ENCODE data around the gene PIGR.

PIGR gene

GRCh38 chr1:206946261-206946660 is at the start of gene PIGR:
Gene PIGR, minus strand, starts transcription at chr1:206946466. Its CDS starts 5,935 bp downstream, at chr1:206940531.
- DNase-seq = no peak

GRCh38 chr1:206992790-206993189 is 46.5 kb upstream of the PIGR start:
- DNase-seq = no peak

GRCh38 chr1:206987873-206988272 is 41.6 kb upstream of the PIGR start:
- DNase-seq = no peak

GRCh38 chr1:206986885-206987284 is 40.6 kb upstream of the PIGR start:
- DNase-seq = no peak

GRCh38 chr1:206986402-206986801 is 40.1 kb upstream of the PIGR start:
- DNase-seq = no peak

- DNase-seq = no peak
Observed at GRCh38 chr1:206985162-206985749, 39.0 kb upstream of the PIGR start.

GRCh38 chr1:206982216-206982615 is 36.0 kb upstream of the PIGR start:
- DNase-seq = peak; percentile 14

GRCh38 chr1:206979379-206980043 is 33.2 kb upstream of the PIGR start:
- no peak for DNase-seq

- no peak for DNase-seq
Observed at GRCh38 chr1:206978259-206978658, 32.0 kb upstream of the PIGR start.

- peak; percentile 55 for DNase-seq
Observed at GRCh38 chr1:206975306-206975705, 29.0 kb upstream of the PIGR start.

- DNase-seq = no peak
Observed at GRCh38 chr1:206974140-206974539, 27.9 kb upstream of the PIGR start.

- DNase-seq = no peak
Observed at GRCh38 chr1:206972728-206973127, 26.5 kb upstream of the PIGR start.

- no peak for DNase-seq
Observed at GRCh38 chr1:206971029-206971655, 24.9 kb upstream of the PIGR start.

GRCh38 chr1:206970446-206970845 is 24.2 kb upstream of the PIGR start, which contains the start of gene FCAMR:
Gene FCAMR, minus strand, starts transcription at chr1:206970460. Its CDS starts 335 bp downstream, at chr1:206970125.
- DNase-seq = no peak

- no peak for DNase-seq
Observed at GRCh38 chr1:206969090-206969489, 22.8 kb upstream of the PIGR start.

- no peak for DNase-seq
Observed at GRCh38 chr1:206967096-206967849, 21.0 kb upstream of the PIGR start.

- no peak for DNase-seq
Observed at GRCh38 chr1:206965781-206966180, 19.5 kb upstream of the PIGR start.

GRCh38 chr1:206963740-206964139 is 17.5 kb upstream of the PIGR start:
- DNase-seq = no peak

- no peak for DNase-seq
Observed at GRCh38 chr1:206963119-206963712, 16.9 kb upstream of the PIGR start.

- no peak for DNase-seq
Observed at GRCh38 chr1:206962272-206962671, 16.0 kb upstream of the PIGR start.

- no peak for DNase-seq
Observed at GRCh38 chr1:206961668-206962067, 15.4 kb upstream of the PIGR start.

- no peak for DNase-seq
Observed at GRCh38 chr1:206960676-206961386, 14.6 kb upstream of the PIGR start.

Measured in NCI-H2171 (cell line).